Measurements from ENCODE around the gene ZRSR2. TPM values are rescaled to one million over a fixed set of nuclear protein-coding genes. Genes with fewer than 3 reads are reported as not detected.

Gene ZRSR2
- total RNA-seq, 2 donors from 2014 or later = 11.1 to 13.1 TPM

Other genes starting within 250 kb of the ZRSR2 start
- gene ACE2, start 189.5 kb upstream of the ZRSR2 start, total RNA-seq = 1 to 10 TPM; 1.0 to 1.6 TPM
- under 1 TPM; 0.48 to 0.51 TPM for gene CLTRN, start 125.7 kb upstream of the ZRSR2 start, total RNA-seq
- 10 to 100 TPM; 16.9 to 23.1 TPM for gene CA5B, start 52.2 kb upstream of the ZRSR2 start, total RNA-seq
- 10 to 100 TPM; 47.0 to 74.7 TPM for gene AP1S2, start 64.3 kb downstream of the ZRSR2 start, total RNA-seq

Measured in posterior vena cava (tissue), 2 donors.